A549 (cell line): ENCODE data around the gene SLC22A23.

ENCODE experiments used
- CTCF ChIP-seq: fragments of >200 bp; sonication (Bioruptor Twin); formaldehyde crosslinking; IDR thresholded peaks from 3 replicates; pipeline ENCODE4 v1.5.1; 2016
- EP300 ChIP-seq, 2 experiments: fragments of >200 bp; sonication (Bioruptor Twin); formaldehyde crosslinking; IDR thresholded peaks; 2 replicates in 1 of 2; 3 replicates in 1 of 2; pipeline ENCODE4 v1.6.1; 2016 to 2017
- POLR2A ChIP-seq: IDR thresholded peaks from 2 replicates; pipeline ENCODE4 v1.6.1; 2012; ENCODE audit warnings: mild to moderate bottlenecking, low read length
- ZNF302 ChIP-seq: fragments of 250-450 bp; sonication (Bioruptor Pico); IDR thresholded peaks from 2 replicates; pipeline ENCODE4 v1.9.0; 2021; ENCODE audit warnings: inconsistent platforms, mild to moderate bottlenecking, moderate library complexity
- TF ChIP-seq, protein P1 (sequence below): fragments of 250-450 bp; sonication (Bioruptor Pico); IDR thresholded peaks from 2 replicates; pipeline ENCODE4 v1.5.0; 2021; ENCODE audit warnings: mild to moderate bottlenecking, moderate library complexity, borderline replicate concordance

DNA sequence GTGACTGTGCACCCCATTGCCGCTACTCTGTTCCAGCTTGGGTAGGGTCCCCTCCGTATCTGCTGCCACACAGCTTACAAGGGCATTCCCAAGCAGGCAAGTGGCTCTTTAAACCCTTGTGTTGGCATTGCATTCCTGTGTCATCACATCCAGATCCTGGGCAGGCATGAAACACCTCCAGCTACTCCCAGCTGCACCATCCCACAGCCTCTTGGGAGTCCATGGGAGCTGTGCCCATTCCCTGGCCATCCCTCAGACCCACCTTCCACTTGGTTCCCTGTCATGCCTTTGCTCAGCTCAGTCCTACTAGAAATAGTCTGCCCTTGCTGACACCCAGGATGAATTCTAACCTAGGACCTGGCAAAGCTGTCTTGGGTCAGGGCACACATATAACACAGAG, 110.4 kb downstream of the SLC22A23 start:
- TF ChIP-seq EP300 (IDR thresholded peaks at IDR 0.05) = no peak
- TF ChIP-seq CTCF = no peak
- no peak for TF ChIP-seq POLR2A
- no peak for TF ChIP-seq ZNF302 (CRISPR knock-in tag)
- TF ChIP-seq, protein P1, sequence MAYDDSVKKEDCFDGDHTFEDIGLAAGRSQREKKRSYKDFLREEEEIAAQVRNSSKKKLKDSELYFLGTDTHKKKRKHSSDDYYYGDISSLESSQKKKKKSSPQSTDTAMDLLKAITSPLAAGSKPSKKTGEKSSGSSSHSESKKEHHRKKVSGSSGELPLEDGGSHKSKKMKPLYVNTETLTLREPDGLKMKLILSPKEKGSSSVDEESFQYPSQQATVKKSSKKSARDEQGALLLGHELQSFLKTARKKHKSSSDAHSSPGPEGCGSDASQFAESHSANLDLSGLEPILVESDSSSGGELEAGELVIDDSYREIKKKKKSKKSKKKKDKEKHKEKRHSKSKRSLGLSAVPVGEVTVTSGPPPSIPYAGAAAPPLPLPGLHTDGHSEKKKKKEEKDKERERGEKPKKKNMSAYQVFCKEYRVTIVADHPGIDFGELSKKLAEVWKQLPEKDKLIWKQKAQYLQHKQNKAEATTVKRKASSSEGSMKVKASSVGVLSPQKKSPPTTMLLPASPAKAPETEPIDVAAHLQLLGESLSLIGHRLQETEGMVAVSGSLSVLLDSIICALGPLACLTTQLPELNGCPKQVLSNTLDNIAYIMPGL (CRISPR knock-in tag) = no peak
